Measurements from ENCODE around the gene SLC2A13.

DNA sequence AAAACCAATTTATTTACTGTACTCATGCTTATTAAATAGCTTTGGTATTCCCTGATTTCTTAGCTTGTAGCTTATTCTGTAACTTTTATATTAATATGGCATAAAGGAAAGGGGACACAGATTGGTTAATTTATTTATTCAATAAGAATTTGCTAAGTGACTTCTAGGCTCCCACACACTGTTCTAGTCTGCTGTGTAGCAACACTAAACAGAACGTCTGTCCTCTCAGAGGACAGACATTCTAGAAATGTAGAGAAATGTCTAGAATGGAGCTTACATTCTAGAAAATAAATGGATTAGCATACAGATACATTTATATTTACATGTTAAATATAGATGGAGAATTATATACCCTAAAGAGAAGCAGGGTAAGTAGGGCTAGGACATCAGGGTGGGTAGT is 301.4 kb downstream of the SLC2A13 start:
- TF ChIP-seq POLR2A (IDR thresholded peaks at IDR 0.05; ENCODE audit: low read depth, low read length) (no peak), TAF1 (IDR thresholded peaks at IDR 0.05; ENCODE audit: borderline replicate concordance, low read depth, low read length) (no peak), POLR2AphosphoS5 (IDR thresholded peaks at IDR 0.05; ENCODE audit: low read depth, low read length) (no peak)
